HL-60/S4 (cell line): Measurements from ENCODE around the gene DMAC2L.
"Not testable (repeated sequence)": the region's sequence is repeated elsewhere in the genome, so short reads cannot be mapped to it uniquely, and the experiment has no call there.

Experiments used
- in situ Hi-C: fragments of 300-500 bp; cut with MboI; formaldehyde crosslinking; loops from 2 replicates; pipeline ENCODE4 v1.14.3; 2022; ENCODE audit warnings: low sequenced_read_pairs

DMAC2L gene, protein sequence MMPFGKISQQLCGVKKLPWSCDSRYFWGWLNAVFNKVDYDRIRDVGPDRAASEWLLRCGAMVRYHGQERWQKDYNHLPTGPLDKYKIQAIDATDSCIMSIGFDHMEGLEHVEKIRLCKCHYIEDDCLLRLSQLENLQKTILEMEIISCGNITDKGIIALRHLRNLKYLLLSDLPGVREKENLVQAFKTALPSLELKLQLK

DNA sequence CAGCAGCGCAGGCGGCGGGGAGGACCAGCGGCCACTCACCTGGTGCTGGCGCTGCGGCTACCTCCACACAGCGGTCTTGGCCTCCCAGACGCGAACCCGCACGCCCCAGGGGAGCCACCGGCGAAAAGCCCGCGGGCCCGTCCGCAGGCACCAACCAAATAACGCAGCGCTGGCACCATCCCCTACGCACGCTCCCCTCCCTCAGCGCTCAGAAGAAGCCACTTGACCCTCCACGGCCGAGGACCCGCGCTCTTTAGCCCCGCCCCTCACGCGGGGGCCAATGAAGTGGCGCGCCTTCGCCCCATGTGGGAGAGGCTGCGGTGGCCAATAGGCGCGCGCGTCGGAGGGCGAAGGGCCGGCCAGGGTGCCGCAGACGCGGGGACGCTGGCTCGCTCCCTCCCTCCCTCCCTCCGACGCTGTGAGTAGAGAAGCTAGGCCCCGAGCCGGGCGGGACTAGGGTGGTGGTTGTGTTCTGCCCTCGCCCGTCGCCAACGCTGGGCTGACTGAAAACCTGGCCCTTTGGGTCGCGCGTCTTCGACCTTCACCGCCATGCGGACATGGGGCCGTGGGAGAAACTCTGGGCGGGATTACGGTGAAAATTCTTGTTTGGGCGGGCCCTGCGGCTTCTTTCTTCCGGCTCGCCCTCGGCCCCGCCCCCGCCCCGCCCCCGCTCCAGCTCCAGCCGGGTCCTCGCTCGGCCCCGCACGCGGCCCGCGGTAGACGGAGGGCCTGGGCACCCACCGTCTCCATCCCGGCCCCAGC lies at the start of gene DMAC2L, which contains the start of gene L2HGDH:
DMAC2L (plus strand) TSS at position 353 of the 762 bp plus-strand sequence. CDS start 9,164 bp downstream, outside the sequence.
L2HGDH (minus strand) TSS at position 258 of the 762 bp plus-strand sequence; CDS start at position 179, 79 bp downstream.
- in situ Hi-C loops, result no loop called here

- in situ Hi-C loops, result no loop called here
Observed at GRCh38 chr14:50262865-50263264, 49.3 kb upstream of the DMAC2L start.

DNA sequence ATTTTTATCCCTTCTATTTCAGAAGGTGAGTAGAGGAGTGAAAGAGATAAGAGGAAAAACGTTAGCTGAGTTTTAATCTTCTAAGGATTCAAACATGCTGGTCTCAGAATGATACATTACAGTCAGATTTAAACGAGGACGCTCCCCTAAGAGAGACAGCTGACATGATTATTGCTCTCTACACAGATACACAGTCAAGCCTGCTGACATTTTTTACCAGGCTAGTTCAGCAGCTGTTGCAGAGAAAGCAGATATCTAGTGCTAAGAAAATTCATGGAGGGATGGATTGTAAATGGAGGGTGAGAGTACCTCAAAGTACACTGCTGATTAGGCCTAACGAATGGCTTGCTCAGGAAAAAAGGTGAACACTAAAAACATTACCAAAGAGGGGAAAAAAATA lies 48.8 kb upstream of the DMAC2L start:
- in situ Hi-C loops, result no loop called here

DNA sequence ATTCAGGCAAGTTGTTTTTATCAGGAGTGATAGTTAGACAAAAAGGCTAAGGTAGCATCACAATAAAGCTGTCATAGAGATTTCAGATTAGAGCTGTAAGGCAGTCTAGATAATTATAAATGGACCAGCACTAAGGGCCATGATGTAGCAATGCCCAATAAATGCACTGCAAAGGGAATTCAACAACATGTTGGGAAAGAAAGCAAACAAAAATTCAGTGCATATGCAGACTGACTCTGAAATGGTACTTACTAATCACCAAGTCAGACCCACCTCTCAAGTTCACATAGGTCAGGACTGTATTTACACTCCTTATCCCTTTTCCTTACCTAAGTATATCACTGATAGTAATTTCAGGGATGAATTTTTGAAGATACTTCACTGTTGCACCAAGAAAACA lies 47.1 kb upstream of the DMAC2L start:
- in situ Hi-C loops, result no loop called here

DNA sequence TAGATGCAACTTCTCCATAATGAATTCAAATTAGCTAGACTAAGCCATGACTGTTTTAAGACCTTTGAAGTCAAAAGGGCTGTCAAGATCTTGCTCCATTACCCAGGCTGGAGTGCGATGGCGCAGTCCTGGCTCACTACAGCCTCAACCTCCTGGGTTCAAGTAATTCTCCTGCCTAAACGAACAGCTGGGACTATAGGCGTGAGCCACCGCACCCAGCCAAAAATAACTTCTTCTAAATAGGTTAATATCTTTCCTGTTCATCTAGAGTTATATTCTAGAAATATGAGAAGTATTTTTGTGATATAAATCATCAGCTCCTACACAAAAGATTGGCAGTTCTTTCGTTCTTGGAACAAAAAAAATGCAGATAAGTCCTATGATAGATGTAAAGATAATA lies 41.2 kb upstream of the DMAC2L start:
- in situ Hi-C loops, result no loop called here

DNA sequence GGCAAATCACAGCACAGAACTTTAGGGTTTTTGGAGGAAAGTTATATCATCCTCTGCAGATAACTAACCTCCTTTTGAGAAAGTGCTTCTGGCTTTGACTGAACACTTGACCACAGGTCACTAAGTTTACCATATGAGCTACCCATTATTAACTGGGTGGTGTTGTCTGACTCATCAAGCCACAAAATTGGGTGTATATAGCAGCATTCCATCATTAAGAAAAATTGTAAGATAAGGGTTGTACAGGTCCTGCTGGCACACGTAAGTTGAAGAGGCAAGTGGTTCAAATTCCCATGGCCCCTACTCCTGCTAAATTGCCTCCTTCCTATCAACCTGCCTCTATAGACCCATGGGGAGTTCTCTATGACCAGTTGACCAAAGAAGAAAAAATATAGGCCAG lies 39.6 kb upstream of the DMAC2L start:
- in situ Hi-C loops, result no loop called here

- in situ Hi-C loops, result no loop called here
Observed at GRCh38 chr14:50285861-50286260, 26.3 kb upstream of the DMAC2L start.

DNA sequence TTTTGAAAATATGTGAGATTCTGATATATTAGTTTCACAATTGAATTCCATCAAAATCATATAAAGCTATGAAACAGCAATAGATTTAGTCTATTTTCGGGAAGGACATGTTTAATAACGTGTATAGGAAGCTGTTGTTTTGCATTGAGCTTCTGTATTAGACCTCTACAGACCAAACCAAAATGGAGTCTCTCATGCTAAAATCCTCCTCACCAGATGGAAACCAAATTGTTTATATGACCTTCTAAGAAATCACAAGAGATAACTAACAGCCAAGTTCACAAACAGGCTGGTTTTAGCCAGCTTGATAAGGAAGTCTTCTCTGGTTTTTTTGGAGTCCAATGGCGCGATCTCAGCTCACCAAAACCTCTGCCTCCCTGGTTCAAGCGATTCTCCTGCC lies 24.0 kb upstream of the DMAC2L start:
- in situ Hi-C loops, result no loop called here

DNA sequence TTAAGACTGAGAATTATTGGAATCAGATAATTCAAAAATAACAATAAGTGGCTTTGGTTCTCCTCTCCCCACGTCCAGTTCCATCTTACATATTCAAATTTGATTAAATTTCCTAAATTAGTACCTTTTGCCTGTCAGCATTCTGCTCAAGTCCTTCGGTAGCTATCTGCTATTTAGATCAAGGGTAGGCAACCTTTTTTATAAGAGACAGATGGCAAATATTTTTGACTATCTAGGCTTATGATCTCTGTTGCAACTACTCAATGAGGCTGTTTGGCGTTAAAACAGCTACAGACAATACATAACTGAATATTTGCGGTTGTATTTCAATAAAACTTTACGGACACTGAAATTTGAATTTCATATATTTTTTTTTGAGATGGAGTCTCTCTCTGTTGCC lies 21.8 kb upstream of the DMAC2L start:
- in situ Hi-C loops, result no loop called here

DNA sequence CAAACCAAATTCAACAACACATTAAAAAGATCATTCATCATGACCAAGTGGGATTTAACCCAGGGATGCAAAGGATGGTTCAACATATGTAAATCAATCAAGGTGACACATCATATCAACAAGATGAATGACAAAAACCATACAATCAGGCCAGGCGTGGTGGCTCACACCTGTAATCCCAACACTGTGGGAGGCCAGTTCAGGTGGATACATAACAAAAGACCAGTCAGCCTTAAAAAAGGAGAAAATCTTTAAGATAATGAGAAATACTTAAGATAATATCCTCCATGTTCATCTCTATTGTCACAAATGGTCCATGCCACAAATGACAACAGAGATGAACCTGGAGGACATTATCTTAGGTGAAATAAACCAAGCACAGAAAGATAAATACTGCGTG lies 12.5 kb upstream of the DMAC2L start:
- in situ Hi-C loops, result no loop called here

- in situ Hi-C loops, result no loop called here
Observed at GRCh38 chr14:50301914-50302313, 10.2 kb upstream of the DMAC2L start.

DNA sequence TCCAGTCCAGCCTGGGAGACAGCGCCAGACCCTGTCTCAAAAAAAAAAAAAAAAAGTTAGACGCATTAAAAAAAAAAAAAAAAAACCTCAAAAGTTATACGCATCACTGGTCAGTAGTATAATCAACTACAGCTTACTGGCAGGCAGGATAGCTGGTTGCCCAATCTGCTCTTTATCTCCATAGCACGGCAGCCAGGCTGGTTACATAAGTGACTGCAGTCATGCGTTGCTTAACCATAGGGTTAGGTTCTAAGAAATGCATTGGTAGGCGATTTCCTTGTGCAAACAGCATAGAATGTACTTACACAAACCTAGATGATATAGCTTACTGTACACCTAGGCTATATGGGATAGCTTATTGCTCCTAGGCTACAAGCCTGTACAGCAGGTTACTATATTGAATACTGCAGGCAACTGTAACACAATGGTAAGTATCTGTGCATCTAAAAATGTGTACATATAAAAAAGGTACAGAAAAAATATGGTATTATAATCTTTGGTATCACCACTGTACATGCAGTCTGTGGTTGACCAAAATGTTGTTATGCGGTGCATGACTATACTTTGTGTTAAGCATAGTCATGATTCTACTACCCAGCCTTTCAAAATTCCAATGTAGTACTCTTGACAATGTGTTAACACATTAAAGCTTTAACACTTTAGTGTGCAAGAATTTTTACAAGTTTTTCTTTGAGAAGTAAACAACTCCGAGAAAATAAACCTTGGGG lies 8.2 kb upstream of the DMAC2L start:
- in situ Hi-C loops, result no loop called here

DNA sequence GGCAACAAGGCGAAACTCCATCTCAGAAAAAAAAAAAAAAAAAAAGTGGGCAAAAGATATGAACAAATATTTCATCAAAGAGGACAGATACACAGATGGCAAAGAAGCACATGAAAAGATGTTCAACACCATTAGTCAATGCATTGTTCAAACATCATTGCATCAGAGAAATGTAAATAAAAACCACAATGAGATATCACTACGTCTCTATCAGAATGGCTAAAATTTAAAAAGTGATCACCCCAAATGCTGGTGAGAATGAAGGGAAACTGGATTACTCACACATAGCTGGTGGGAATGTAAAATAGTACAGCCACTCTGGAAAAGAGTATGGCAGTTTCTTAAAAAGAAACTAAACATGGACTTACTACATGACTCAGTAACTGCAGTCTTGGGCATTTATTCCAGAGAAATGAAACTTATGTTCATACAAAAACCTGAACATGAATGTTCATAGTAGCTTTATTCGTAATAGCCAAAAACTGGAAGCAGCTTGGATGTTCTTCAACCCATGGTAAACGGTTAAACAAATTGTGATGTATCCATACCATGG lies 3.7 kb upstream of the DMAC2L start:
- in situ Hi-C loops, result no loop called here

DNA sequence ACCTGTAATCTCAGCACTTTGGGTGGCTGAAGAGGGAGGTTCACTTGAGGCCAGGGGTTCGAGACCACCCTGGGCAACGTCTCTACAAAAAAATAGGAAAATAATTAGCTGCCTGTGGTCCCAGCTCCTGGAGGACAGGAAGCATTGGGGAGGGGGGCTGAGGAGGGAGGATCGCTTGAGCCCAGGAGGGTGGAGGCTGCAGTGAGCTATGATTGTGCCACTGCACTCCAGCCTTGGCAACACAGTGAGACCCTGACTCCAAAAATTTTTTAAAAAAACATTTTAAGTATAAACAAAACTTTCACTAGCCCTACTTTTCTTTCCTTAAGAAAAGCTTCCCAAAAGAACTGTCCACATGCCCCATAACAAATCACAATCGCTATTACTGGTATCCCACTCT lies 1.7 kb upstream of the DMAC2L start:
- in situ Hi-C loops, result no loop called here

DNA sequence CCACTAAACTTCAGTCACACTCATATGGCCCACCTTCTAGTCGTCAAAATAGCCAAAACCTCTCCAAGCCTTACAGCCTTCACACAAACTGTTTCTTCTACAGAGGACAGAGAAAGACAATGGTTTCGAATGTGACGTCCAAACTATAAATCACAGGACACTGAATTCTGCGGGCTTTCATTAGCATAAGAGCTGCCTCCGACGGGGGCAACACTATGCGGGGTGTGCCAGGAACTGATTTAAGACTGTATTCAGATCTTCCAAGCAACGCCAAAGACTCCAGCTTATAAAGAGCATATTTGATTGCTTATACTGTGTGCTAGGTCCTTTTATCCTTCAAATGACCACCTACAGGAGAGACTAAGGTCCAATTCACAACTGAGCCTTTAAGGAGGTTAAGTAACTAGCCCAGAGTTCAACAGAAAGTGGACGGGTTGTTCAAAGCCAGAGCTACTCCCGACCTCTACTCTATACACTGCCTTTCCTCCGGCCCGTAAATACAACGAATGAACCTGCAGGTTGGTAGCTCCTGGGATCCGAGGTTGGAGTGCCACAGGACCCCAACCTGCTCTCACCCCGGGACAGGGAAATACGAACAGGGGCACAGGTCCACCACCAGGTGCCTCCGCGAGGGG lies 670 bp upstream of the DMAC2L start:
- in situ Hi-C loops, result no loop called here

DNA sequence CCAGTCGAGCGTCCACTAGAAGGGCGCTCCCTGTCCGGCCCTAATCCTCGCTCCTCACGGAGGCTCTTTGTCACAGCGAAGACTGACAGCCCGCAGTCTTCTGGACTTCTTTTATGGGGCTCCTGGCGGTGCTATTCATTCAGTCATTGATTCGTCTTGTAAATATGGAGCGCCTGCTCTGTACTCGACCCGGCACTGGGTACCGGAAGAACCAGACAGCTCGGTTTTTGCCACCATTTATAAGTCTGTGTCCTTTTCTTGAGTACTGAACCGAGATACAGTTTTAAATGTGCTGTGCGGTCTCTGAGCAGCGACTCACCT lies 570 bp downstream of the DMAC2L start:
- in situ Hi-C loops, result no loop called here

GRCh38 chr14:50314098-50314497 lies 2.0 kb downstream of the DMAC2L start:
- in situ Hi-C loops, result not testable (repeated sequence)

DNA sequence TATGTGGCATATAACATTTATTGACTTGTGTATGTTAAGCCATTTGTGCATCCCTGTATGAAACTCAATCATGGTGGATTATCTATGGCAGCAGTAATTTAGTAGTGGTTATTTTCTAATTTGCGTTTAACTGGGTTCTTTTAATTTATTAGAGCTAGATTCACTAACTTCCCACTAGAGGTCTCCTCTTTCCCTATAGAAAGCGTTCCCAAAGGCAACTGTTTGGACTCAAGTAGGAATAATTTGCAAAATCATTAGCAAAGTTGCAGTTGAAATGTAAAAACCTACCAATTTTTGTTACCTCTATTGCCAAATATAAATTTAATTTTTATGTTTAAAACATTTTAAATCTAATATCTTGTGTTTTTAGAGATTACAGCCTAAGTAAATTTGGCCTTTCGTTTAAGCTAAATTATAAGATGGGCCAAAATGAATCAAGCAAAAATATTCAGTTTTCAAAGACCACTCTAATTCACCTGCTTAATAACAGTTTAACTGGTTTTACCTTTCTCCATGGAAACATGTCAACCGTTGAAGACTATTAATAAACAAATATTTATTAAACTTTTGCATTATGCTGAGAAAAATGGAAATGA lies 6.0 kb downstream of the DMAC2L start:
- in situ Hi-C loops, result no loop called here

DNA sequence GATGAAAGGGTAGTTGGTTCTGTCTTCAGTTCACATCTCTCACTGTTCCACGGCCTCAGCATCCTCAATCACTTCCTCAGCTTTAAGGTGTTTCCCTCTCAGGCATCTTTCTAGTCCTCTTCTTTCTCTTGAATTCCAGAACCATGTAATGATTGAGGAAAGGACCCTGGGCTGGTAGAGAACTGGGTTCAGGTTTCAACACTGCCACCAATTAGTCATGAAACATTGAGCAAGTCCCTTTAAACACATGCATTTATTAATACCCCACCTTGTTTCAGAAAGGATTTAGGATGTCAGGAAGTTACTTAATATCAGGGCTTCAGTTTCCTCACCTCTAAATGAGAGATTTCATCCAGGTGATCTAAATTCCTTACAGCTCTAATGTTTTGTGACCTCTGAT lies 7.2 kb downstream of the DMAC2L start:
- in situ Hi-C loops, result no loop called here

DNA sequence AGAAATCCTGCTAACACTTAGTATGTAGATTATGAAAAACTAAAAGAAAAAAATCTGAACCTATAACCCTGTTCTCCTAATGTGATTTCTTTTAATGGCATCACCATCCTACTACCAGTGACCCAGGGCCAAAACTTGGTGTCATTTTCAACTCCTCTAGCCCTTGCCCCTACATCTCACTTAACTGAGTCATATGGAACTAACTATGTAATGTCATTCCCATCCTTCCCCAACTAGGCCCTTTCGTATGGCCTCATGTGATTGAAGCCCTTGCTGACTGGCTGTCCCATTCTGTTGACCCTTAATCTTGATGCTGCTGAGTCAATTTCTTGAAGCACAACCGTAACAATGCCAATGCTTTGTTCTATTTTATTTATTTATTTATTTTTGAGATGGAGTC lies 7.6 kb downstream of the DMAC2L start:
- in situ Hi-C loops, result loop anchor here (10.0 kb wide), 1 partner anchor 205 kb away; no protein-coding TSS in a partner anchor

- in situ Hi-C loops, result loop anchor here (10.0 kb wide), 1 partner anchor 205 kb away; no protein-coding TSS in a partner anchor
Observed at GRCh38 chr14:50320283-50320682, 8.2 kb downstream of the DMAC2L start.
